Mesothelial cell of epicardium (in vitro differentiated cells): Measurements from ENCODE around the gene ITPRIPL1. TPM values are rescaled to one million over a fixed set of nuclear protein-coding genes. Genes with fewer than 3 reads are reported as not detected.

ENCODE experiments used
- DNase-seq, 2 experiments: peaks; one replicate each; pipeline ENCODE4 v3.0.0; 2021; ENCODE audit warnings: low spot score in 2 of 2; ENCODE audit not compliant: unreplicated experiment in 2 of 2
- H3K27ac Mint-ChIP-seq: 2 replicates; pipeline ENCODE4 v1.8.0; 2021; ENCODE audit warnings: mixed read lengths
- H3K27me3 Mint-ChIP-seq: 2 replicates; pipeline ENCODE4 v1.8.0; 2021; ENCODE audit warnings: low read depth, mixed read lengths
- H3K36me3 Mint-ChIP-seq: 2 replicates; pipeline ENCODE4 v1.8.0; 2021; ENCODE audit warnings: mixed read lengths
- H3K4me1 Mint-ChIP-seq: 2 replicates; pipeline ENCODE4 v1.8.0; 2021; ENCODE audit warnings: mixed read lengths
- H3K4me3 Mint-ChIP-seq: 2 replicates; pipeline ENCODE4 v1.8.0; 2021; ENCODE audit warnings: mild to moderate bottlenecking, moderate library complexity, mixed read lengths
- H3K9me3 Mint-ChIP-seq: 2 replicates; pipeline ENCODE4 v1.8.0; 2021; ENCODE audit warnings: mixed read lengths
- total RNA-seq: library from RNA; stranded (reverse); gene quantifications from 3 replicates; pipeline ENCODE4 v1.2.1, GENCODE V29; 2021
- TF ChIP-seq, protein P1 (sequence below): fragments of 200-600 bp; sonication (generic); IDR thresholded peaks from one replicate; pipeline ENCODE4 v1.5.0; 2021; ENCODE audit warnings: antibody characterized with exemption; ENCODE audit not compliant: unreplicated experiment

ITPRIPL1 gene
- total RNA-seq, 1 donor from 2014 or later: 8.9 TPM

- no peak overlapping the region for H3K27ac Mint-ChIP-seq
- peaks cover 5% of the 10 kb centered on the region for H3K36me3 Mint-ChIP-seq
- no peak for DNase-seq
- no peaks in the 10 kb centered on the region for H3K27me3 Mint-ChIP-seq
- TF ChIP-seq, protein P1, sequence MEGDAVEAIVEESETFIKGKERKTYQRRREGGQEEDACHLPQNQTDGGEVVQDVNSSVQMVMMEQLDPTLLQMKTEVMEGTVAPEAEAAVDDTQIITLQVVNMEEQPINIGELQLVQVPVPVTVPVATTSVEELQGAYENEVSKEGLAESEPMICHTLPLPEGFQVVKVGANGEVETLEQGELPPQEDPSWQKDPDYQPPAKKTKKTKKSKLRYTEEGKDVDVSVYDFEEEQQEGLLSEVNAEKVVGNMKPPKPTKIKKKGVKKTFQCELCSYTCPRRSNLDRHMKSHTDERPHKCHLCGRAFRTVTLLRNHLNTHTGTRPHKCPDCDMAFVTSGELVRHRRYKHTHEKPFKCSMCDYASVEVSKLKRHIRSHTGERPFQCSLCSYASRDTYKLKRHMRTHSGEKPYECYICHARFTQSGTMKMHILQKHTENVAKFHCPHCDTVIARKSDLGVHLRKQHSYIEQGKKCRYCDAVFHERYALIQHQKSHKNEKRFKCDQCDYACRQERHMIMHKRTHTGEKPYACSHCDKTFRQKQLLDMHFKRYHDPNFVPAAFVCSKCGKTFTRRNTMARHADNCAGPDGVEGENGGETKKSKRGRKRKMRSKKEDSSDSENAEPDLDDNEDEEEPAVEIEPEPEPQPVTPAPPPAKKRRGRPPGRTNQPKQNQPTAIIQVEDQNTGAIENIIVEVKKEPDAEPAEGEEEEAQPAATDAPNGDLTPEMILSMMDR: no peak
- H3K4me3 Mint-ChIP-seq: no peak overlapping the region
- no peaks in the 10 kb centered on the region for H3K4me1 Mint-ChIP-seq
- H3K9me3 Mint-ChIP-seq: no peaks in the 10 kb centered on the region
Measured at GRCh38 chr2:96345868-96346462, 20.8 kb downstream of the ITPRIPL1 start.

DNA sequence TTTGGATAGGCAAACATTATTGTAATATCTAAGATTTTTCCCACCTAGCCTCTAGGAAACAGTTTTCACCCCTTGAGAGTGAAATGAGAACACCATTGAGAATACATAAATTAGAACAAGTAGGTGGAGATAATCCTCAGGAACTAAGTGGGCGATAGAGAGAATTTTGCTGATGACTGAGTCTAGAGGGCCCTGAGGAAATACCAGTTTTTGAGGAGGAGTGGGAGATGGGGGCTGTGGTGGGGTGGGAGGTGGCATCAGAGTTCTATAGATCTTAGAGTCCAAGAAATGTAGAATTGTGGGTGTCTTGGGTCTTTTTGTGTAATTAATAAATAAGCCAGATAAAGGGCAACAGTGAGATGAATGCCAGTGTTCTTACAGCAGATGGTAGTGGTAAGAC lies 22.3 kb downstream of the ITPRIPL1 start:
- Mint-ChIP-seq H3K36me3 (peaks cover 5% of the 10 kb centered on the region), H3K27me3 (no peaks in the 10 kb centered on the region), H3K4me3 (no peak overlapping the region), H3K4me1 (no peaks in the 10 kb centered on the region), H3K9me3 (no peaks in the 10 kb centered on the region), H3K27ac (no peak overlapping the region)
- DNase-seq: no peak
- TF ChIP-seq, protein P1: no peak

DNA sequence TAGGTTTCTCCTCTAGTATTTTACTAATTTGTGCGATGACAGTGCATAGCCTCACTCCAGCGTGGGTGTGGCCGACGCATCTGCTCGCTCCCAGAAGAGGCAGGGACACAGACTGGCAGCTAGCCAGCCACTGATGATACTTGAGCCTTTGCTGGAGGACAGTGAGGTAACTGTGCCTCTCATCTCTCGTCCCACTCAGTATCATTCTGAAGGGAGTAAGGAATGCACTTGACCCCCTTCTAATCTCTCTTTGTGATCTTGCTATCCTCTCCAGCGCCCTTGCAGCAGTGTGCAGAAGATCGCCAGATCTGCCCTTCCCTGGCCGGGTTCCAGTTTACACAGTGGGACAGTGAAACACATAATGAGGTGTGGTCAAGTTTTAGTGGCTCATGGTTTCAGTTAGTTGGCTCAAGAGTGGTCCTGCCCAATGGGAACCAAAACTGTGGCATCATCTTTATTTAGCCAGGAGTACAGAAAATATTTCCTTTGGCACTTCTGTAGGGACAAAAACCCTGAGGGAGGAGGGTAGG lies 28.0 kb downstream of the ITPRIPL1 start:
- no peak for DNase-seq
- Mint-ChIP-seq H3K4me3 (no peak overlapping the region), H3K36me3 (peaks cover 3% of the 10 kb centered on the region), H3K27ac (peak overlapping the region; percentile 50), H3K9me3 (no peaks in the 10 kb centered on the region), H3K4me1 (peaks cover 3% of the 10 kb centered on the region), H3K27me3 (no peaks in the 10 kb centered on the region)
- TF ChIP-seq, protein P1: no peak

GRCh38 chr2:96353606-96354101 lies 28.5 kb downstream of the ITPRIPL1 start:
- Mint-ChIP-seq H3K4me3 (no peak overlapping the region), H3K4me1 (peaks cover 3% of the 10 kb centered on the region), H3K36me3 (peaks cover 3% of the 10 kb centered on the region), H3K9me3 (no peaks in the 10 kb centered on the region), H3K27ac (peak overlapping the region; percentile 50), H3K27me3 (no peaks in the 10 kb centered on the region)
- no peak for DNase-seq
- TF ChIP-seq, protein P1: no peak

DNA sequence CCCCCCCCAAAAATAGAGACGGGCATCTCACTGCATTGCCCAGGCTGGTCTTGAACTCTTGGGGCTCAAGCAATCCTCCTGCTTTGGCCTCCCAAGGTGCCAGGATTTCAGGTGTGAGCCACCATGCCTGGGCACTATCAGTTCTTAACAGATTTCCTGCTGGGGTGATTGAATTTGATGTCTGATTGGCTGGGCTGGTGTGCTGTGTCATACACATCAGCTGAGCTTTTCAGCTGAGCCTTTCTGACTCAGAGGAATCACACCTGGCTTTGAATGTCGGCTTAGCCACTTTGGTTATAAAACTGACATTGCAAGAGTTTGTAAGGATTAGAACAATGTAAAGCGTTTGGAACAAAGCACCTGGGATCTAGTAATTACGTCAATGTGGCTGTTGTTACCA lies 29.4 kb downstream of the ITPRIPL1 start:
- no peaks in the 10 kb centered on the region for H3K9me3 Mint-ChIP-seq
- no peaks in the 10 kb centered on the region for H3K27me3 Mint-ChIP-seq
- TF ChIP-seq, protein P1: no peak
- peaks cover 3% of the 10 kb centered on the region for H3K36me3 Mint-ChIP-seq
- H3K4me1 Mint-ChIP-seq: peaks cover 3% of the 10 kb centered on the region
- no peak for DNase-seq
- H3K4me3 Mint-ChIP-seq: no peak overlapping the region
- H3K27ac Mint-ChIP-seq: no peak overlapping the region

GRCh38 chr2:96356889-96357288 lies 31.8 kb downstream of the ITPRIPL1 start:
- no peak overlapping the region for H3K27ac Mint-ChIP-seq
- H3K4me3 Mint-ChIP-seq: no peak overlapping the region
- H3K36me3 Mint-ChIP-seq: peaks cover 3% of the 10 kb centered on the region
- H3K9me3 Mint-ChIP-seq: no peaks in the 10 kb centered on the region
- TF ChIP-seq, protein P1: no peak
- H3K27me3 Mint-ChIP-seq: no peaks in the 10 kb centered on the region
- DNase-seq: no peak
- H3K4me1 Mint-ChIP-seq: peaks cover 3% of the 10 kb centered on the region
